Measurements from ENCODE around the gene EFNA2. TPM values are rescaled to one million over a fixed set of nuclear protein-coding genes. Genes with fewer than 3 reads are reported as not detected.

The EFNA2 gene
- total and polyA plus RNA-seq, 2 of the 4 experiments (the other 2 are of a cell fraction), result not detected

GRCh38 chr19:1307320-1307719, 21.6 kb downstream of the EFNA2 start:
- H4K20me1 ChIP-seq (ENCODE audit: insufficient read depth, low read length), result no peaks in the 10 kb centered on the region
- no peak overlapping the region for H4K8ac ChIP-seq (ENCODE audit: low read depth in 2 of 2, low read length in 2 of 2)
- intact Hi-C loops (cut with micrococcal nuclease) (no loop called here), in situ Hi-C loops (cut with MboI; ENCODE audit: low sequenced_read_pairs) (no loop called here), dilution Hi-C loops (cut with HindIII; ENCODE audit: low sequenced_read_pairs, unreplicated experiment) (no loop called here)
- CTCF ChIA-PET, result no interaction called here
- no peak overlapping the region for H3K9ac ChIP-seq (ENCODE audit: low read depth, low read length)
- no peak overlapping the region for H2AFZ ChIP-seq (replicated peaks; ENCODE audit: low read length, poor library complexity)
- no peak overlapping the region for H3K4ac ChIP-seq (ENCODE audit: low read depth, low read length)
- no peak overlapping the region for H2AK9ac ChIP-seq (replicated peaks; ENCODE audit: low read depth, low read length, poor library complexity)
- 94% methylated on average over 26 of the region's 38 CpGs; no CpG with 5 or more reads in 1 of the 2 experiments for WGBS, 2 experiments (ENCODE audit: extremely low coverage in 2 of 2, insufficient read length in 1 of 2)
- no peak overlapping the region for H2BK15ac ChIP-seq (ENCODE audit: low read depth, low read length)
- H3K18ac ChIP-seq (ENCODE audit: low read depth, low read length), result no peak overlapping the region
- no peak overlapping the region for H3K56ac ChIP-seq (ENCODE audit: extremely low read depth, insufficient read depth, low read length)
- no peak overlapping the region for H3K4me3 ChIP-seq (ENCODE audit: insufficient read depth, low read depth, low read length)
- no peak overlapping the region for H4K91ac ChIP-seq (ENCODE audit: insufficient read depth, low read depth, low read length)
- H3K27ac ChIP-seq (ENCODE audit: insufficient read depth, low read length), result no peak overlapping the region
- POLR2A ChIA-PET (ENCODE audit: unreplicated experiment), result no interaction called here
- no peak for DNase-seq
- no peak overlapping the region for H3K4me2 ChIP-seq (ENCODE audit: low read depth, low read length)
- no peaks in the 10 kb centered on the region for H3K9me1 ChIP-seq (ENCODE audit: insufficient read depth, low read length)
- no peaks in the 10 kb centered on the region for H3K9me3 ChIP-seq (ENCODE audit: control insufficient read depth, insufficient read depth, low read length)
- ATAC-seq (ENCODE audit: low read depth), result no peak
- no peaks in the 10 kb centered on the region for H3K79me1 ChIP-seq (ENCODE audit: low read depth in 1 of 2, low read length in 2 of 2)
- H2AK5ac ChIP-seq (ENCODE audit: low read depth, low read length), result no peak overlapping the region
- BruUV-seq (replicated peaks), result no TSS peak
- no peak for TF ChIP-seq MAZ (IDR thresholded peaks at IDR 0.05; ENCODE audit: borderline replicate concordance, low read depth, low read length)
- TF ChIP-seq FOS (IDR thresholded peaks at IDR 0.05; ENCODE audit: low read depth, low read length), result no peak
- no peak for TF ChIP-seq NFE2L2 (IDR thresholded peaks at IDR 0.05; ENCODE audit: low read depth, low read length)
- no peak for TF ChIP-seq MXI1 (IDR thresholded peaks at IDR 0.05; ENCODE audit: borderline replicate concordance, low read depth, low read length)
- TF ChIP-seq CHD1 (IDR thresholded peaks at IDR 0.05; ENCODE audit: low read depth, low read length), result no peak
- no peaks in the 10 kb centered on the region for H3K36me3 ChIP-seq (ENCODE audit: control insufficient read depth, insufficient read depth, low read length)
- H3K23ac ChIP-seq (ENCODE audit: low read depth, low read length), result no peak overlapping the region
- peaks cover 2% of the 10 kb centered on the region; the same call in 1 of the 2 replicates for H3K27me3 ChIP-seq (ENCODE audit: control insufficient read depth, insufficient read depth, low read length)
- H3K4me1 ChIP-seq (ENCODE audit: control insufficient read depth, insufficient read depth, low read length), result no peaks in the 10 kb centered on the region
- H2BK20ac ChIP-seq (ENCODE audit: low read depth, low read length), result no peak overlapping the region
- H3K14ac ChIP-seq (replicated peaks; ENCODE audit: low read depth, low read length), result no peak overlapping the region
- H2BK5ac ChIP-seq (ENCODE audit: low read depth, low read length, poor library complexity, severe bottlenecking), result no peak overlapping the region
- H4K5ac ChIP-seq (ENCODE audit: low read depth, low read length), result no peak overlapping the region
- no peak overlapping the region for H2BK120ac ChIP-seq (ENCODE audit: low read depth, low read length)

Measured in IMR-90 (cell line).